ENCODE results near the gene SLC26A11.
A peak's percentile ranks its signal among the peaks of the same experiment; 100 is the strongest.
"Not testable (repeated sequence)": the region's sequence is repeated elsewhere in the genome, so short reads cannot be mapped to it uniquely, and the experiment has no call there.

The SLC26A11 gene

DNA sequence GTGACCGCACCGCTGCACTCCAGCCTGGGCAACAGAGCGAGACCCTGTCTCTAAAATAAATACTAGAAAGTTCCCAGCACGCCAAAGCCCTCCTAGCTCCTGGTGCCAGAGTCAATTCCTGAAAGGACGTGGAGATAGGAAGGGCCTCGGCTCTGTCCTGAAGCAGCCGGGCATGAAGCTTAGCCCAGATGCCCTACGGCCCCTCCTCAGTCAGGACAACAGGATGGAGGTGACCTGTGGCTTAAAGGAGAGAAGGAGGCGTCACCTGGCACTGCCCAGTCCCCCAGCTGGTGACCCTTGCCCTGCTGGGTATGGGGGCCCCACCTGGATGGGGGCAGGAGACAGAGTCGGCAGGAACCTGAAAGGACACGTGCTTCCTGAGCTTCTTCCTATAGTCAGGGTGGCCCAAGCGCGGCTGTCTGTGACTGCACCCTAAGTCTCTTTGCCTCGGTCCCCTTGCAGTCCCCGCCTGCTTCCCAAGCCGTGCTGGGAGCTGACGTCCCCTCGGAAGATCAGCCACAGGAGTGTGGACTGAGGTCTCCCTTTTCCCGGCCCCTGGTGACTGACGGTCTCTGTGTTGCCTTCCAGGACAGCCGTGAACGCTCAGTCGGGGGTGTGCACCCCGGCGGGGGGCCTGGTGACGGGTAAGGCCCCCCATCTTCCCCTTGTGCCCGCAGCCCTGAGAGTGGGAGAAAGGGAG lies 25.5 kb downstream of the SLC26A11 start:
- DNase-seq, result no peak

DNA sequence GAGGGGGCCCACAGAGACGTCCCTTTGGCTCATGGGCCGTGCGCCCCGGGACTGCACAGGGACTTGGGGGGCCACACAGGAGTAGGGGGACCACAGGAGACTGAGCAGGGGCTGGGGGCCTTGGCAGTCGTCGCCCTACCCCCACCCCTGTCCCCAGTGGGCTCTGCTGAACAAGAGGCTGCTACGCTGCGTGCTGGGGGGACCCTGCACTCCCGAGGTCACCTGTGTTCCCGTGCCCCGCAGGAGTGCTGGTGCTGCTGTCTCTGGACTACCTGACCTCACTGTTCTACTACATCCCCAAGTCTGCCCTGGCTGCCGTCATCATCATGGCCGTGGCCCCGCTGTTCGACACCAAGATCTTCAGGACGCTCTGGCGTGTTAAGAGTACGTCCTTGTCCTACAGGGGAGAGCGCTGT lies 26.0 kb downstream of the SLC26A11 start:
- DNase-seq, result no peak

DNA sequence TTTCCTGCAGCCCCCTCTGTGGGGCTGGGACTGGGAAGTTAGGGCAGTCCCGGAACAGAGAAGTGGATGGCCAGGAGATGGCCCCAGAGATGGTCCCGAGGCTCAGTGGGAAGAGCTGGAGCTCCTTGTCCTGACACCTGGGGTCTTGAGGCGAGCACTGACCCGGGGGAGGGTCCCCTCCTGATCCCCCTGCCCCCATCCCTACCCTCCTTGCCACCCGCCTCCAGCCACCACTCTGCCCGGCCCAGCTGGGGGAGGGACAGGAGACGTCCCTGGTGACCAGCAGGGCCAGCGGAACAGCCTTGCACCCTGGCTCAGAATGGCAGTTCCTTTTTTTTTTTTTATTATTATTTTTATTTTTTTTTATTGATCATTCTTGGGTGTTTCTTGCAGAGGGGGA lies 26.5 kb downstream of the SLC26A11 start:
- DNase-seq, result no peak

DNA sequence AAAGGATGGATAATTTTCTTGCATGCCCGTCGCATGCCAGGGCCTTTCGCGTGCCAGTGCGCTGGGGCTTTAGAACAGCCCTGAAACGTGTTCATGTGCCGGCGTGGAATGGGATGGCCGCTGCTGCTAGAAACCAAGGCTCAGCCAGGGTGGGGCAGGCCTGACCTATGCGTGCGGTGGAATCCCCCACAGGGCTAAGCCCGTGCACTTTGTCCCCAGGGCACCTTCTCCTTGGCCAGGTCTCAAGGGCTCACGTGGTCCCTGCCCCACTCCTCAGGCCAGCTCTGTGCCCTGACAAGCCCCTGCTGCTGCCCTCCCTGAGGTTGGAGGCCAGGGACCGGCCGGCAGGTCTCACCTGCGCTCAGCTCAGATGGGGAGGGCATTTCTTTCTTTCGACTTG lies 27.3 kb downstream of the SLC26A11 start:
- DNase-seq, result no peak

DNA sequence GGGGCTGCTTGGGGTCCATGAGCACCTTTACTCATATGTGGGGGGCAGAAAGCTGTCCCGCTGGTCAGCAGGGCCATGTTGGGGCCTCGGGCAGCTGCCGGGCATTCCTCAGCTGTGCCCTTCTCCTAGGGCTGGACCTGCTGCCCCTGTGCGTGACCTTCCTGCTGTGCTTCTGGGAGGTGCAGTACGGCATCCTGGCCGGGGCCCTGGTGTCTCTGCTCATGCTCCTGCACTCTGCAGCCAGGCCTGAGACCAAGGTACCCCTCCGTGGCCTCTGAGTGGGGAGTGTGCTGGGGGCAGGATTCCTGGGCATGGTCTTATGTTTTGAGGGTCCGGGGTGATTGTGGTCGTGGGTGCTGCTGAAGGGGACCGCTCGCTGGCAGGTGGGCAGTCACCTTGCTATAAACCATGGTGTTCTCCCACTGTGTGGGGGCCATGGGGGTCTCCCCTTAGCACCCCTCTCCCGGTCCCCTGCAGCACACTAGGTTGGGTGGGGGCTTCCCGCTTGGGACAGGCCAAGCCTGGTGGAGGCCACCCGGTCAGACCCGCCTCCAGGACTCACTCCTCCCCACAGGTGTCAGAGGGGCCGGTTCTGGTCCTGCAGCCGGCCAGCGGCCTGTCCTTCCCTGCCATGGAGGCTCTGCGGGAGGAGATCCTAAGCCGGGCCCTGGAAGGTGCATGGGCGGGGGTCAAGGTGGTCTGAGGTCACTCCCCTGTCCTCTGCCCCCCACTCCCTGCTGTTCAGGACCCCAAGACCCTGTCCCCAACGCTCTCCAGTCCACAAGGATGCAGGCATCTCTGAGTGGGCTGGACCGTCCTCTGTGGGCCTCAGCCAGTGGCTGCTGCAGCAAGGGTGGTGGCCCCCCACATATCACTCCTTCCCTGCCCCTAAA lies 28.0 kb downstream of the SLC26A11 start:
- no peak for DNase-seq

DNA sequence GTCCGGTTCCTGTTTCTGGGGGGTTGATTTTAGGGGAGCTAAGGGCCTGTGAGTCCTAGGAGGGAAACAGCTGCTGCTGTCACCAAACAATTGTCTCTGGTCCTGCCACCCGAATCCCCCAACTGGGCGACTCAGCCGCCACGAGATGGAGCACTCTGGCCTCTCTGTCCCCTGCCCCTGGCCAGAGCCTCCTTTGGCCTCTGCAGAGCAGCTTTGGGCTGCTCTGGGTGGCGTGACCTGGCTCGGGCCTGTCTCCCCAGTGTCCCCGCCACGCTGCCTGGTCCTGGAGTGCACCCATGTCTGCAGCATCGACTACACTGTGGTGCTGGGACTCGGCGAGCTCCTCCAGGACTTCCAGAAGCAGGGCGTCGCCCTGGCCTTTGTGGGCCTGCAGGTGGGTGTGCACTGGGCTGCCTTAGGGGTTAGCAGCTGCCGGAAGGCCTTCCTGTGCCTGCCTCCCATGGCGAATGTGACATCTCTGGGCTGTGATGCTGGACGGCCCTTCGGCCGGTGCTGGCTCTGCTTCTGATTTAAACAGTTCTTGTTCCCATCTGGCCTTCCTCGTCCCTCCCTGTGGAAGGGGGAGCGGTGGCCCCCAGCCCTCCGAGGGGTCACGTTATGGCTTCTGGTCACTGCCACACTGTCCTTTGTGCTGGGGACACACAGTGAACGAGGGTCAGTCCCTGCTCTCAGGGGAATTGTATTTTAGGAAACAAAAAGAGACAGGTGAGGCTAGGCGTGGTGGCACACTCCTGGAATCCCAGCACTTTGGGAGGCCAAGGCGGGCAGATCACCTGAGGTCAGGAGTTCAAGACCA lies 28.9 kb downstream of the SLC26A11 start:
- DNase-seq, result no peak

DNA sequence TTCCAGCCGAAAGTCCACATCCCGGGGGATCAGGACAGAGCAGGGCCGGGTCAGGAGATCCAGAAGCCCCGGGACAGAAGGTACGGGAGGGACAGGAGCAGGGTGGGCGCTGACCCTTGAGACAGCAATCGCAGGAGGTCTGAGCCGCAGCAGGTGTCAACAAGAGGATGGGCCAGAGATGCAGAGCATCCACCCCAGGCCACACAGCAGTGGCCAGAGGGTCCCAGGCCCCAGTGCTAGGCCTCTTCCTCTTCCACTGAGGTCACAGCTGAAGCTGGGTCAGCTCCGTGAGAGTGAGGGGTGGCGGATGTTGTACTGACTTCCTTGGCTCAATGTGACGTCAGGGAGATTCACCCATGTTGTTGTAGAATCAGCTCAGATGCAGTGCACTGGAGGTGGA lies 31.7 kb downstream of the SLC26A11 start:
- DNase-seq, result no peak

DNA sequence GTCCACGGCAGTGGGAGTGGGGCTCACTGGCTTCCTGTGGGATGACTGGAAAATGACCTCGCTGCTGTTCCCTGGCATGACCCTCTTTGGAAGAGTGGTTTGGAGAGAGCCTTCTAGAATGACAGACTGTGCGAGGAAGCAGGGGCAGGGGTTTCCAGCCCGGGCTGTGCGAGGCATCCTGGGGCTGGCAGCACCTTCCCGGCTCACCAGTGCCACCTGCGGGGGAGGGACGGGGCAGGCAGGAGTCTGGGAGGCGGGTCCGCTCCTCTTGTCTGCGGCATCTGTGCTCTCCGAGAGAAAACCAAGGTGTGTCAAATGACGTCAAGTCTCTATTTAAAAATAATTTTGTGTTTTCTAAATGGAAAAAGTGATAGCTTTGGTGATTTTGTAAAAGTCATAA lies 32.6 kb downstream of the SLC26A11 start:
- DNase-seq, result peak; percentile 70

DNA sequence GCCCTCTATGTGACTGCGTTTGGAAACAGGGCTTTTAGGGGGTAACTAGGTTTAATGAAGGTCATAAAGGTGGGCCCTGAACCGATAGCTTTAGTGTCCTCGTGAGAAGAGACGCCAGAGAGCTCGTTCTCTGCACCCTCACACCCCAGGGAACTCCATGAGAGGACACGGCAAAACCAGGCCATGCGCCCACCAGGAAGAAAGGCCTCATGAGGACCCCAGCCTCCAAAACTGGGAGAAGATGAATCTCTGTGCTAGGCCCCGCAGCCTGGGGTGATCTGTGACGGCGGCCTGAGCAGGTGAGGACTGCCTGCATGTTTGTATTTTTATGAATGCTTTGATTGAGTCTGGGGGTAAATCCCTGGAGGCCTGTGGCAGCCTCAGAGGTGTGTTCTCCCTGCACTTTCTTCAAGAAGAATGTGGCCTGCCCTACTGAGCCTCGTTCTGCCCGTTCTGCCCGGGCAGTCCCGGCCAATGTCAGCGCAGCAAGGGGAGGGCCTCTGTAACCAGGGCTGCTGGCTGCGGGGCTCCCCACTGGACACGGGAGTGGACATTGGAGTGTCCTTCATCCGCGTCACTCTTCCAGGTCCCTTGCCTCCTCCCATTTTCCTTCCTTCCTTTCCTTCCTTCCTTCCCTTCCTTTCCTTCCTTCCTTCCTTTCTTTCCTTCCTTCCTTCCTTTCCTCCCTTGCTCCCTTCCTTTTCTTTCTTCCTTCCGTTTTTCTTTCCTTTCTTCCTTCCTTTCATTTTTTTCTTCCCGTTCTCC lies 33.6 kb downstream of the SLC26A11 start:
- DNase-seq, result no peak

DNA sequence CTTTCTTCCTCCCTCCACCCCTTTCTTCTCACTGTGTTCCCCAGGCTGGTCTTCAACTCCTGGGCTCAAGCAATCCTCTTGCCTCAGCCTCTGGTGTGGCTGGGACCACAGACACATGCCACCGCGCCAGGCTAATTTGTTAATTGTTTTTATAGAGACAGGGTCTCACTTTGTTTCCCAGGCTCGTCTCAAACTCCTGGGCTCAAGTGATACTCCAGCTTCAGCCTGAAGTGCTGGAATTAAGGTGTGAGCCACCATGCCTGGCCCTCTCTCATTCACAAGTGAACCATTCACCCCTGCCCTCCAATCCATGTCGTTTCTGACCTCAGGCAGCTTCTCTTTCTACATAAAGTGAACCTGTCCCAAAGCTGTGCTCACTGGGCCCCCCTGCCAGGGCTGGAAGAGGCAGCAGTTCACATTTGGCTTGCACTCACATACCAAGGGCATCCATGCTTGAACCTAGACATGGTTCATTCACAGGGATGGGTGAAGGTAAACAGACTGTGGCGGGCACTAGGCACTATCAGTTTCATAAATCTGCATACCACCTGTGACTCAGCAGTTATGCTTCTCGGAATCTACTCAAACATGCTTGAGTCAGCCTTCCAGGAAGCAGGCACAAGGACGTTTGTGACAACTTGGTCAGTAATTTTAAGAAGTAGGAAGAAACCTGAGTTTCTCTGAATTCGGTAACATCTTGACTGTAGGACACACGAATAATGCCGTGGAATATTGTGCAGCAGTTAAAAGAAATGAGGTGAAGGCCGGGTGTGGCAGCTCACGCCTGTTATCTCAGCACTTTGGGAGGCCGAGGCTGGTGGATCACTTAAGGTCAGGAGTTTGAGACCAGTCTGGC lies 34.4 kb downstream of the SLC26A11 start:
- no peak for DNase-seq

DNA sequence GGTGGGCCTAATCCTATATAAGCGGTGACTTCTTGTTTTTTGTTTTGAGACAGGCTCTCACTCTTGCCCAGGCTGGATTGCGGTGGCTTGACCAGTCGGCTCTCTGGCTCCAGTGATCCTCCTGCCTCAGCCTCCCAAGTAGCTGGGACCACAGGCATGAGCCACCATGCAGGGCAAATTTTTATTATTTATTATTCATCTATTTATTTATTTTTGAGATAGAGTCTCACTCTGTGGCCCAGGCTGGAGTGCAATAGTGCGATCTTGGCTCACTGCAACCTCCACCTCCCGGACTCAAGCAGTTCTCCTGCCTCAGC lies 35.8 kb downstream of the SLC26A11 start:
- no peak for DNase-seq

DNA sequence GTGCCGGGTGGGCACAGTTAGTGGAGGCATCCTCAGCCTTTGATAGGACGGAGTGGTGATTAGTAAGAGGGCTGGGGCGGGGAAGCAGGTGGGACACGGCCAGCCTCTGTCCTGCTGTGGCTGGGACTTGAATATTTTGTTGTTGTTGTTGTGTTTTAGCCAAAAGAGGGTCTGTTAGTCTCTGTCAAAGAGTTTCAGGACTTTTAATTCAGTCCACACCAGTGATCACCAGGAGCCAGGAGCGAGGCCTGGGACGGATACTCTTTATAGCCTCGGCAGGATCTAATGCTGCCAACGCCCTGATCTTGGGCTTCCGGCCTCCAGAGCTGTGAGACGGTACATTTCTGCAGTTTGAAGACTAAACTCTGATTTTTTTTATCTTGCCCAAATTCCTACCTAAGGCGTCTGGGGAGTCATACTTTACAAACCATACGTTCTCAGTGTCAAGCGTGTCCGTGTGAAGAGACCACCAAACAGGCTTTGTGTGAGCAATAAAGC lies 37.5 kb downstream of the SLC26A11 start:
- DNase-seq, result no peak

DNA sequence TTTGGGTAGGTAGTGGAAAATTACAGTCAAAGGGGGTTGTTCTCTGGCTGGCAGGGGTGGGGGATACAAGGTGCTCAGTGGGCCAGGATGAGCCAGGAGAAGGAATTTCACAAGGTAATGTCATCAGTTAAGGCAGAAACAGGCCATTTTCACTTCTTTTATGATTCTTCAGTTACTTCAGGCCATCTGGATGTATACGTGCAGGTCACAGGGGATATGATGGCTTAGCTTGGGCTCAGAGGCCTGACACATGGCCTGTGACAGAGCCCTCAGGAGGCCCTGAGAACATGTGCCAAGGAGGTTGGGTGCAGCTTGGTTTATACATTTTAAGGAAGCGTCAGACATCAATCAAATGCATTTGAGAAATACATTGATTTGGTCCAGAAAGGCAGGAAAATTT lies 38.1 kb downstream of the SLC26A11 start:
- not testable (repeated sequence) for DNase-seq

DNA sequence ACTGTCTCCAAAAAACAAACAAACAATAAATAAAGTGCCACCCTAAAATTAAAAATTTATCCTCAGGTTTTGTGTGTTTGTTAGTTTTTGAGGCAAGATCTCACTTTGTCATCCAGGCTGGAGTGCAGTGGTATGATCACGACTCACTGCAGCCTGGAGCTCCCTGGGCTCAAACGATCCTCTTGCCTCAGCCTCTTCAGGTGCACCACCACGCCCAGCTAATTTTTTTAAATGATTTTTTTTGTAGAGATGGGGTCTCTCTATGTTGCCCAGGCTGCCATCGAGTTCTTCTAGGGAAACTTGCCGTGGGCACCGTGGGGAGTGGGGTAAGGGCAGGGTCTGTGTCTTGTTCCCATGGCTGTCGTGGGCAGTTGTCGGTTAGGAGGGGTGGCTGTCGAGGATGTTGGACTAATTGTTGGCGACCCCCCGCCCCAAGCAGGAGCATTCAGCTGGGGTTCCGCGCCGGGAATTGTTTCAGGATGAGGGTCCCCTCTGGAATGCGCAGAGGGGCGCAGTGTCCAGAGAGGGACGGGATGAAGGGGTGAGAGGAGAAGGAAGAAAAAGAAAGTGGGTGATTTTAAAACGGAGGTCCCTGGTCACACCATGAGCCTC lies 39.3 kb downstream of the SLC26A11 start:
- no peak for DNase-seq

DNA sequence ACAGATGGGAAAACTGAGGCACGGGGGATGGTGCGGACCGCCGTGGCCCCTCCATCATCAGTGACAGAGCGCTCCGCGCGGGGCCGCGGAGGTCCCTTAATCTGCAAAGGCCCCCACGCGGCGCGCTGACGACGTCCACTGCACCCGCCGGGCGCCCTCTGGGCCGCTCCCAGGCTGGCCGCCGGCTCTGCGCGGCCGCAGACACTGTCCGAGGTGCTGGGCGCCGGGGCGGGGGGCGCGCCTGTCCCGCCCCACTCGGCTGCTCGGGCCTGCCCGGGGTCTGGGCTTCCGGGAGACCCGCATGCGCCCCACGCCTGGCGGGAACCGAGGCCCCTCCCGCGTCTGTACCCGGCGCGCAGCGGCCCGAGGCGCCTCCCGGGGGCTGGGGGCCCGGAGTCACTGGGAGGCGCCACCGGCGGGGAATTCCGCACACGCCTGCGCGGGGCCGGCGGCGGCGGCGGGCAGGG lies 39.9 kb downstream of the SLC26A11 start:
- peak; percentile 74 for DNase-seq

DNA sequence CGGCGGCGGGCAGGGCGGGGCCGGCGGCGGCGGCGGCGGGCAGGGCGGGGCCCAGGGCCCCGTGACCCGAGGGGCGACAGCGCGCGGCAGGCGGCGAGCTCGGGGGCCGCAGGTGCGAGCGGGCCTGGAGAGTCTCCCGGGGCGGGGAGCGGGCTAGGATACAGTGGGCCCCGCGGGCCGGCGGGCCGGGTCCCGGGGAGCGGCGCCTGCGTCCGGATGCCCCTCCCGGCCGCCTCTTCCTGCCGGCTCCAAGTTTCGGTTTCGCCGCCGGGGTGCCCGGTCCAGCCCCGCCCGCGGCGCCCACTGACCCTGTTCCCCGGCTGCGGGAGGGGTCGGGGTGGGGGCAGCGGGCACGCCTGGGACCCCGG lies 40.5 kb downstream of the SLC26A11 start, which contains the start of gene RNF213:
TSS of gene RNF213 (plus strand) at position 62 of the 368 bp plus-strand sequence. CDS start 2,830 bp downstream, outside the sequence.
- peak; percentile 45 for DNase-seq

DNA sequence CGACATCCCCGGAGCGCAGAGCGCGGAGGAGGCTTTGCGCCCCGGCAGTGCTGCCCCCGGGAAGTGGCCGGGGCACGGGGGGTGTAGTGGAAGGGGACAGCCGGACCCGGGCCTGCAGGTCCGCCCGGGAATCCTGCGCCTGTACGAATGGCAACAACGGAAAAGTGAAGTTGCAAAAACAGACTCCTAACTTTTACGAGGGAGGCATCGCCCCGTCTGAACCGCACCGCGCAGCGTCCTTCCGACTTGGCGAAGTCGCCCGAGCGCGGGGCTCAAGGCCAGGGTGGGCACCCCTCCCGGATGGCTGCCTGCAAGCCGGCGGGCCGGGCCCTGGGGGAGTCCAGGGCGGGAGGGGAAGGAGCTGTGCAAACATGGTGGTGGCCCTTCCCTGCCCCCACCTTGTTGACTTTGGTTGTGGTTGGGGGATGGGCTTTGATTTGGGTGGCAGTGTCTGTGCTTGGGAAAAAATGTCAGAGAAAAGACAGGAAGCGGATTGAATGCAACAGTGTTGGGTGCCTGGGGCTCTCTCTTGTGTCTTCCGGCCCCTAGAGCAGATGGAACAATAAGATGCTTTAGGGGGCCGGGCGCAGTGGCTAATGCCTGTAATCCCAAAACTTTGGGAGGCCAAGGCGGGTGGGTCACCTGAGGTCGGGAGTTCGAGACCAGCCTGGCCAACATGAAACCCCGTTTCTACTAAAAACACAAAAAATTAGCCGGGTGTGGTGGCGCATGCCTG lies 41.1 kb downstream of the SLC26A11 start:
- DNase-seq, result peak; percentile 47

DNA sequence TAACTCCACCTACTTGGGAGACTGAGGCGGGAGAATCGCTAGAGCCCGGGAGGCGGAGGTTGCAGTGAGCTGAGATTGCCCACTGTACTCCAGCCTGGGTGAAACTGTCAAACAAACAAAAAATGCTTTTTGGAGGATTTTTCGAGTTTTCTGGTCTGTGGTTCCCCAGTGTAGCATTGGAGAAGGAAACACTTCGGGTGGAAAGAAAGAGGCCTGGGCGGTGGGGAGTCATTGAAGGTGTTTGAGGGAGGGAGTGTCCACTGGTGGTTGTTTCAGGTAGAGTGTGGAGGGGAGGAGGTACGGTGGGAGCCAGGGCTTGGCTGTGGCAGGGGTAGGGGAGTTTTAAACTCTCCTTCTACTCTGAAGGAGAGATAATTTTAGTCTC lies 41.7 kb downstream of the SLC26A11 start:
- no peak for DNase-seq

DNA sequence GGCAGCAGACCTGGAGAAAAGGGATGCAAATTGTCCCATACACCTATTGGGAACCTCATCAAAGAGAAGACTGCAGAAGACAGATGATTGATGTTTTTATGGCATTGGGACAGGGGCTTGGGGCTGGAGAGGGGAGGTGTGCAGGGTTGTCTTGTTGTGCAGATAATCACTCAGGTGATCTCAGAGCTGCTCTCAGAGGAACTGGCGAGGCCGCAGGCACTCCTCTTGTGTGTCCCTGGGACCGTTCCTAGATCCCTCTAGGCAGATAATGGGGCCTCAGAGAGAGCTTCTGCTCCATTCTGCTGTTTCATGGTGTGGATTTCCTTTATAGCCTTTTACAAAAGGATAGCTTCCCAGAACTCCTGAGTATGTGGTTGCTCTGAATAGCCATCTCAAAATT lies 42.1 kb downstream of the SLC26A11 start:
- DNase-seq, result no peak

DNA sequence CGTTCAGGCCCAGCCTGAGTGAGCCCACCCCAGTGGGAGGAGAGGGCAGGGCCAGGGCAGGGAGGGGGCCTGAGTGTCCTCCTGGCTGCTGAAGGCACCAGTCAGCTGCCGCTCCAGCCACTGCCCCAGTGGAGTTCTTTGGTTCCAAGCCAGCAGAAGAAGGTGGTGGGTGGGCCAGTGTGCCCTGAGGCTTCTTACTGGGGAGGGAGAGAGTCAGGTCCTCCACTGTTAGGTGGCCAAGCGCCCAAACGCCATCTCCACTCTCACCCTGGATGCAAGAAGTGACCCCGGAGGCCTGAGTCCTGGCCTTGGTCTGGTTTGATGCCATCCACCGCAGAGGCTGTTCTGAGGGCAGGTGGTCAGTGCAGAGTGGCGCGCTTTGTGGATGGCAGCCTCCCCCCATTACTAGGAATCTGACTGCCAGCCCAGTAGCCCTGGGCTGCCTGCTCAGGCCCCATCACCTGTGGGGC lies 42.6 kb downstream of the SLC26A11 start:
- no peak for DNase-seq
